Neural progenitor cell (in vitro differentiated cells): ENCODE measurements around the gene THSD4.

ENCODE experiments used
- EZH2 ChIP-seq: fragments of 200-600 bp; sonication (generic); IDR thresholded peaks from 2 replicates; pipeline ENCODE4 v1.6.1; 2017; ENCODE audit warnings: antibody characterized with exemption, mild to moderate bottlenecking, moderate library complexity
- TF ChIP-seq, protein P1 (sequence below): fragments of 200-600 bp; sonication (generic); IDR thresholded peaks from 2 replicates; pipeline ENCODE4 v1.5.1; 2017; ENCODE audit warnings: antibody characterized with exemption, mild to moderate bottlenecking

GRCh38 chr15:71118345-71118744 is 3.1 kb downstream of the THSD4 start:
- no peak for TF ChIP-seq EZH2
- TF ChIP-seq, protein P1, sequence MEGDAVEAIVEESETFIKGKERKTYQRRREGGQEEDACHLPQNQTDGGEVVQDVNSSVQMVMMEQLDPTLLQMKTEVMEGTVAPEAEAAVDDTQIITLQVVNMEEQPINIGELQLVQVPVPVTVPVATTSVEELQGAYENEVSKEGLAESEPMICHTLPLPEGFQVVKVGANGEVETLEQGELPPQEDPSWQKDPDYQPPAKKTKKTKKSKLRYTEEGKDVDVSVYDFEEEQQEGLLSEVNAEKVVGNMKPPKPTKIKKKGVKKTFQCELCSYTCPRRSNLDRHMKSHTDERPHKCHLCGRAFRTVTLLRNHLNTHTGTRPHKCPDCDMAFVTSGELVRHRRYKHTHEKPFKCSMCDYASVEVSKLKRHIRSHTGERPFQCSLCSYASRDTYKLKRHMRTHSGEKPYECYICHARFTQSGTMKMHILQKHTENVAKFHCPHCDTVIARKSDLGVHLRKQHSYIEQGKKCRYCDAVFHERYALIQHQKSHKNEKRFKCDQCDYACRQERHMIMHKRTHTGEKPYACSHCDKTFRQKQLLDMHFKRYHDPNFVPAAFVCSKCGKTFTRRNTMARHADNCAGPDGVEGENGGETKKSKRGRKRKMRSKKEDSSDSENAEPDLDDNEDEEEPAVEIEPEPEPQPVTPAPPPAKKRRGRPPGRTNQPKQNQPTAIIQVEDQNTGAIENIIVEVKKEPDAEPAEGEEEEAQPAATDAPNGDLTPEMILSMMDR: no peak
